Endothelial cell of umbilical vein (primary cell): ENCODE measurements around the gene PAPPA. TPM values are rescaled to one million over a fixed set of nuclear protein-coding genes. Genes with fewer than 3 reads are reported as not detected.

Experiments
- Bru-seq: library from RNA; stranded (reverse); fragments of 400-500 nt; gene quantifications from one replicate; lab custom pipeline; 2021; lab: Mats Ljungman, UMichigan
- BruChase-seq, 2 experiments: library from RNA; stranded (reverse); fragments of 400-500 nt; gene quantifications; one replicate each; lab custom pipeline; 2021; lab: Mats Ljungman, UMichigan
- BruUV-seq: library from RNA; stranded (reverse); fragments of 400-500 nt; replicated peaks from 2 replicates; lab custom pipeline; 2021; lab: Mats Ljungman, UMichigan
- CTCF ChIA-PET: fragments of 300-600, 350-600 bp; sonication (Branson Sonifier 250); formaldehyde crosslinking; loops from one replicate; lab custom pipeline; 2021; ENCODE audit warnings: antibody characterized with exemption, inconsistent platforms; lab: Charles Lee
- POLR2A ChIA-PET: fragments of 300-600, 350-600 bp; sonication (Branson Sonifier 250); formaldehyde crosslinking; loops from one replicate; lab custom pipeline; 2021; ENCODE audit warnings: antibody characterized with exemption, inconsistent platforms; lab: Charles Lee
- DNase-seq: peaks from one replicate; pipeline ENCODE4 v3.0.0-alpha.2; 2011; ENCODE audit warnings: low read depth, low spot score
- FAIRE-seq: peaks from 2 replicates; lab custom pipeline; 2011; peaks lifted over from hg19 to GRCh38; lab: Jason Lieb, UNC
- H2AFZ ChIP-seq: 2 replicates; pipeline ENCODE4 v1.6.0; 2012; ENCODE audit warnings: low read depth, low read length, control low read depth, inconsistent platforms
- H3K27ac ChIP-seq: 2 replicates; pipeline ENCODE4 v1.5.1; 2011; ENCODE audit warnings: low read depth, mild to moderate bottlenecking, control low read depth, low read length, moderate library complexity; ENCODE audit not compliant: insufficient read depth
- H3K27me3 ChIP-seq, 2 experiments: 2 replicates each; pipeline versions ENCODE4 v1.6.0 to v1.6.1; 2011; ENCODE audit warnings: low read length in 2 of 2, mixed read lengths in 1 of 2; ENCODE audit not compliant: control insufficient read depth in 2 of 2, insufficient read depth in 2 of 2
- H3K36me3 ChIP-seq, 2 experiments: 2 replicates in 1 of 2; 3 replicates in 1 of 2; pipeline ENCODE4 v1.5.1; 2011; ENCODE audit warnings: low read length in 2 of 2, mild to moderate bottlenecking in 1 of 2, moderate library complexity in 1 of 2; ENCODE audit not compliant: control insufficient read depth in 2 of 2, insufficient read depth in 2 of 2; ENCODE audit errors: extremely low read depth in 1 of 2
- H3K4me1 ChIP-seq: 3 replicates; pipeline ENCODE4 v1.5.1; 2011; ENCODE audit warnings: mild to moderate bottlenecking, low read length; ENCODE audit not compliant: control insufficient read depth, insufficient read depth; ENCODE audit errors: extremely low read depth
- H3K4me2 ChIP-seq: 2 replicates; pipeline ENCODE4 v1.6.1; 2011; ENCODE audit warnings: low read length, control low read depth, mixed read lengths; ENCODE audit not compliant: insufficient read depth
- H3K4me3 ChIP-seq, 3 experiments: fragments of 200-600 bp in 1 of 3; sonication (generic), shearing (Covaris generic) in 1 of 3; replicated peaks in 1 of 3; 2 replicates each; pipeline ENCODE4 v1.5.1; 2011 to 2016; ENCODE audit warnings: control low read depth in 3 of 3, low read length in 3 of 3, mild to moderate bottlenecking in 2 of 3, inconsistent platforms in 1 of 3, low read depth in 1 of 3, moderate library complexity in 1 of 3; ENCODE audit not compliant: insufficient read depth in 1 of 3
- H3K79me2 ChIP-seq: 2 replicates; pipeline ENCODE4 v1.6.0; 2012; ENCODE audit warnings: low read length, inconsistent platforms; ENCODE audit not compliant: control insufficient read depth, insufficient read depth
- H3K9ac ChIP-seq: replicated peaks from 2 replicates; pipeline ENCODE3; 2011; ENCODE audit warnings: low read length, control low read depth; ENCODE audit not compliant: insufficient read depth; ENCODE audit errors: extremely low read depth
- H3K9me1 ChIP-seq: replicated peaks from 3 replicates; pipeline ENCODE4 v1.6.0; 2011; ENCODE audit warnings: mild to moderate bottlenecking, low read length; ENCODE audit not compliant: control insufficient read depth, insufficient read depth; ENCODE audit errors: extremely low read depth
- H3K9me3 ChIP-seq: replicated peaks from 2 replicates; pipeline ENCODE4 v1.5.1; 2012; ENCODE audit warnings: low read length, inconsistent platforms; ENCODE audit not compliant: control insufficient read depth, insufficient read depth
- H4K20me1 ChIP-seq: replicated peaks from 2 replicates; pipeline ENCODE3; 2011; ENCODE audit warnings: mild to moderate bottlenecking, low read length; ENCODE audit not compliant: control insufficient read depth, insufficient read depth; ENCODE audit errors: extremely low read depth
- CTCF ChIP-seq, 2 donors: IDR thresholded peaks; 1 replicate in 1 of 2; 2 replicates in 1 of 2; pipeline ENCODE4 v1.5.1; 2011; ENCODE audit warnings: low read length in 2 of 2, mild to moderate bottlenecking in 2 of 2, moderate library complexity in 2 of 2, control low read depth in 1 of 2, inconsistent platforms in 1 of 2, low read depth in 1 of 2; ENCODE audit not compliant: insufficient read depth in 1 of 2; ENCODE audit errors: extremely low read depth in 1 of 2
- EZH2 ChIP-seq: IDR thresholded peaks from 2 replicates; pipeline ENCODE4 v1.6.1; 2012; ENCODE audit warnings: borderline replicate concordance, low read depth, mild to moderate bottlenecking, moderate library complexity, low read length, inconsistent platforms; ENCODE audit not compliant: severe bottlenecking
- GATA2 ChIP-seq: IDR thresholded peaks from 2 replicates; pipeline ENCODE4 v1.7.0; 2011; ENCODE audit warnings: low read depth, mild to moderate bottlenecking, moderate library complexity, mixed read lengths, low read length; ENCODE audit not compliant: insufficient read length, insufficient read depth
- MYC ChIP-seq: IDR thresholded peaks from one replicate; pipeline ENCODE4 v1.6.1; 2011; ENCODE audit warnings: mild to moderate bottlenecking, low read depth, low read length
- dilution Hi-C: fragments of 300-500 bp; cut with MboI; formaldehyde crosslinking; loops from one replicate; pipeline ENCODE4 v1.15.0; 2019; ENCODE audit warnings: low sequenced_read_pairs; ENCODE audit not compliant: extremely low pct_ligation_motif_present
- intact Hi-C: fragments of 100-400 bp; cut with micrococcal nuclease; formaldehyde crosslinking; loops from one replicate; pipeline ENCODE4 v1.10.0; 2022
- long read RNA-seq: library from polyadenylated mRNA; stranded (forward); transcript quantifications from one replicate; pipeline ENCODE4 v2.0.0, GENCODE V29; 2021
- polyA minus RNA-seq, 3 experiments: library from RNA; depleted of rRNA, polyadenylated mRNA; stranded (reverse); fragments of >200 nt; gene quantifications; 1 replicate in 1 of 3; 2 replicates in 2 of 3; pipeline ENCODE4 v1.2.3, GENCODE V29; 2011
- polyA plus RNA-seq, 4 experiments: library from polyadenylated mRNA; depleted of rRNA in 3 of 4; stranded (reverse) in 3 of 4; unstranded in 1 of 4; fragments of >200 nt; gene quantifications; 2 replicates each; pipeline versions ENCODE4 v1.2.1 to v1.2.3, GENCODE V29; 2011 to 2012; ENCODE audit warnings: missing spikeins in 1 of 4
- total RNA-seq: library from RNA; stranded (reverse); gene quantifications from 2 replicates; pipeline ENCODE4 v1.2.3, GENCODE V29; 2021
- TF ChIP-seq, protein P1 (sequence below): IDR thresholded peaks from 2 replicates; pipeline ENCODE4 v1.6.1; 2011; ENCODE audit not compliant: insufficient read depth, insufficient read length

The PAPPA gene, protein sequence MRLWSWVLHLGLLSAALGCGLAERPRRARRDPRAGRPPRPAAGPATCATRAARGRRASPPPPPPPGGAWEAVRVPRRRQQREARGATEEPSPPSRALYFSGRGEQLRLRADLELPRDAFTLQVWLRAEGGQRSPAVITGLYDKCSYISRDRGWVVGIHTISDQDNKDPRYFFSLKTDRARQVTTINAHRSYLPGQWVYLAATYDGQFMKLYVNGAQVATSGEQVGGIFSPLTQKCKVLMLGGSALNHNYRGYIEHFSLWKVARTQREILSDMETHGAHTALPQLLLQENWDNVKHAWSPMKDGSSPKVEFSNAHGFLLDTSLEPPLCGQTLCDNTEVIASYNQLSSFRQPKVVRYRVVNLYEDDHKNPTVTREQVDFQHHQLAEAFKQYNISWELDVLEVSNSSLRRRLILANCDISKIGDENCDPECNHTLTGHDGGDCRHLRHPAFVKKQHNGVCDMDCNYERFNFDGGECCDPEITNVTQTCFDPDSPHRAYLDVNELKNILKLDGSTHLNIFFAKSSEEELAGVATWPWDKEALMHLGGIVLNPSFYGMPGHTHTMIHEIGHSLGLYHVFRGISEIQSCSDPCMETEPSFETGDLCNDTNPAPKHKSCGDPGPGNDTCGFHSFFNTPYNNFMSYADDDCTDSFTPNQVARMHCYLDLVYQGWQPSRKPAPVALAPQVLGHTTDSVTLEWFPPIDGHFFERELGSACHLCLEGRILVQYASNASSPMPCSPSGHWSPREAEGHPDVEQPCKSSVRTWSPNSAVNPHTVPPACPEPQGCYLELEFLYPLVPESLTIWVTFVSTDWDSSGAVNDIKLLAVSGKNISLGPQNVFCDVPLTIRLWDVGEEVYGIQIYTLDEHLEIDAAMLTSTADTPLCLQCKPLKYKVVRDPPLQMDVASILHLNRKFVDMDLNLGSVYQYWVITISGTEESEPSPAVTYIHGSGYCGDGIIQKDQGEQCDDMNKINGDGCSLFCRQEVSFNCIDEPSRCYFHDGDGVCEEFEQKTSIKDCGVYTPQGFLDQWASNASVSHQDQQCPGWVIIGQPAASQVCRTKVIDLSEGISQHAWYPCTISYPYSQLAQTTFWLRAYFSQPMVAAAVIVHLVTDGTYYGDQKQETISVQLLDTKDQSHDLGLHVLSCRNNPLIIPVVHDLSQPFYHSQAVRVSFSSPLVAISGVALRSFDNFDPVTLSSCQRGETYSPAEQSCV (N-terminal part only)
- 0.12 and 0.13 TPM in 2 replicates for total RNA-seq
- polyA plus RNA-seq = 0.30 and 0.41 TPM in 2 replicates
- polyA plus RNA-seq (2011; cell fraction: cytosol; rRNA removed) = 0.24 and 0.26 TPM in 2 replicates
- 0.58 and 0.77 TPM in 2 replicates for polyA plus RNA-seq (2011; cell fraction: nucleus; rRNA removed)
- 0.35 and 0.75 TPM in 2 replicates for polyA plus RNA-seq (2012)
- 1.6 TPM in 2 replicates for polyA minus RNA-seq
- 2.7 TPM for polyA minus RNA-seq (2011; cell fraction: cytosol; rRNA and poly(A)+ RNA removed)
- 2.0 and 2.2 TPM in 2 replicates for polyA minus RNA-seq (2011; cell fraction: nucleus; rRNA and poly(A)+ RNA removed)
- Bru-seq, nascent RNA = percentile 19 among the genes with signal in this experiment
- BruChase-seq, experiment 1, labeled RNA remaining after a 6-hour chase = percentile 9 among the genes with signal in this experiment
- percentile 12 among the genes with signal in this experiment for BruChase-seq, experiment 2, labeled RNA remaining after a 2-hour chase
- long read RNA-seq = 0 reads

- no peaks in the 10 kb centered on the region for H3K36me3 ChIP-seq
- DNase-seq (no peak), FAIRE-seq (no peak)
- peak within 1 kb of the TSS in 2 of 3 experiments; percentile 24 to 46 for H3K4me3 ChIP-seq
- H3K27me3 ChIP-seq = peaks cover 0 to 22% of the 10 kb centered on the region in 2 experiments
- intact Hi-C loops = loop anchor here (2.0 kb wide), 2 partner anchors 419 to 561 kb away; no protein-coding TSS in a partner anchor
- dilution Hi-C loops = no loop called here
- peak within 1 kb of the TSS; percentile 79 for H3K4me2 ChIP-seq
- H3K4me1 ChIP-seq = peaks cover 3% of the 10 kb centered on the region
- ChIA-PET POLR2A (no interaction called here), CTCF (interaction anchor here (0.7 to 2.3 kb wide), 3 partner anchors 10 to 418 kb away, joined by 3 to 9 read pairs (median 4); no protein-coding TSS in a partner anchor)
- H3K9me1 ChIP-seq = no peaks in the 10 kb centered on the region
- H2AFZ ChIP-seq = peak within 1 kb of the TSS; percentile 51
- BruUV-seq = no TSS peak
- no peaks in the 10 kb centered on the region for H3K79me2 ChIP-seq
- H3K9ac ChIP-seq = peak within 1 kb of the TSS; percentile 13
- peak within 1 kb of the TSS; percentile 24 for H3K27ac ChIP-seq
- TF ChIP-seq CTCF (IDR thresholded peaks at IDR 0.05; ENCODE audit: extremely low read depth in 1 of 2, insufficient read depth in 1 of 2, low read depth in 1 of 2, low read length in 2 of 2) (no peak), EZH2 (peak; percentile 39), GATA2 (no peak), MYC (no peak)
- TF ChIP-seq, protein P1, sequence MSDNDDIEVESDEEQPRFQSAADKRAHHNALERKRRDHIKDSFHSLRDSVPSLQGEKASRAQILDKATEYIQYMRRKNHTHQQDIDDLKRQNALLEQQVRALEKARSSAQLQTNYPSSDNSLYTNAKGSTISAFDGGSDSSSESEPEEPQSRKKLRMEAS = no peak
- H3K9me3 ChIP-seq = no peaks in the 10 kb centered on the region
- no peaks in the 10 kb centered on the region for H4K20me1 ChIP-seq
Measured at GRCh38 chr9:116153765-116154333, at the start of gene PAPPA. Gene PAPPA, plus strand, starts transcription at chr9:116153791. Its CDS starts 382 bp downstream, at chr9:116154173.
